ENCODE data around the gene ASAH2. TPM values are rescaled to one million over a fixed set of nuclear protein-coding genes. Genes with fewer than 3 reads are reported as not detected.
A peak's percentile ranks its signal among the peaks of the same experiment; 100 is the strongest.

The ASAH2 gene
- total RNA-seq, 1 experiment from 2014 or later, result 10.7 TPM

GRCh38 chr10:50224330-50224952, 26.9 kb downstream of the ASAH2 start:
- DNase-seq (ENCODE audit: low read depth, low spot score) (peak; percentile 65), ATAC-seq (peak; percentile 99)
- BruUV-seq (replicated peaks), result no TSS peak
- Histone ChIP-seq H3K4me2 (ENCODE audit: low read length) (peak overlapping the region; percentile 26), H3K79me2 (ENCODE audit: insufficient read depth, low read length) (no peaks in the 10 kb centered on the region), H3K27ac (ENCODE audit: low read depth, low read length) (no peak overlapping the region), H3K36me3 (ENCODE audit: control insufficient read depth in 1 of 2, insufficient read depth in 2 of 2, low read length in 2 of 2) (no peaks in the 10 kb centered on the region), H3K4me1 (ENCODE audit: control insufficient read depth in 1 of 2, insufficient read depth in 2 of 2, low read length in 2 of 2) (peaks cover 0 to 5% of the 10 kb centered on the region in 2 experiments; a peak in 1 of 4 replicates), H3K27me3 (ENCODE audit: insufficient read depth, low read length) (no peaks in the 10 kb centered on the region), H3K9me2 (ENCODE audit: insufficient read depth) (no peaks in the 10 kb centered on the region), H3K9me3 (ENCODE audit: control insufficient read depth in 1 of 2, insufficient read depth in 1 of 2, low read depth in 1 of 2, low read length in 2 of 2) (no peaks in the 10 kb centered on the region), H3K9ac (ENCODE audit: low read length) (no peak overlapping the region), H2AFZ (ENCODE audit: low read depth, low read length, poor library complexity, severe bottlenecking) (peak overlapping the region; percentile 89), H4K20me1 (ENCODE audit: insufficient read depth) (no peaks in the 10 kb centered on the region), H3K4me3 (replicated peaks in 1 of 2; ENCODE audit: low read depth in 1 of 2, low read length in 2 of 2) (no peak overlapping the region)
- TF ChIP-seq RAD21 (IDR thresholded peaks at IDR 0.05; ENCODE audit: low read depth) (peak; percentile 81), ZFX (IDR thresholded peaks at IDR 0.05) (no peak), MAX (IDR thresholded peaks at IDR 0.05) (peak; percentile 74), FOSL1 (IDR thresholded peaks at IDR 0.05; ENCODE audit: low read depth) (no peak), CTCF (IDR thresholded peaks at IDR 0.05 in 2 of 3, conservative IDR thresholded peaks at IDR 0.05 in 1 of 3; ENCODE audit: borderline replicate concordance in 1 of 3, insufficient read depth in 1 of 3, low read depth in 2 of 3, low read length in 2 of 3) (peak; percentile 67 to 75 (median 73))
- RAD21 ChIA-PET (ENCODE audit: low non-redundant PET in 1 of 2, low total read pairs in 2 of 2, uncharacterized antibody in 2 of 2, unreplicated experiment in 2 of 2), result no interaction called here
- CTCF ChIA-PET, result interaction anchor here (0.8 to 1.4 kb wide), 4 partner anchors 10 to 817 kb away, joined by 3 to 4 read pairs (median 4); no protein-coding TSS in a partner anchor
- POLR2A ChIA-PET, result no interaction called here
- intact Hi-C loops (cut with micrococcal nuclease), result loop anchor here (1.0 kb wide), 1 partner anchor 630 kb away; no protein-coding TSS in a partner anchor

- CTCF ChIA-PET, result no interaction called here
- BruUV-seq (replicated peaks), result no TSS peak
- POLR2A ChIA-PET, result no interaction called here
- no peak overlapping the region for H2AFZ ChIP-seq (ENCODE audit: low read depth, low read length, poor library complexity, severe bottlenecking)
- H4K20me1 ChIP-seq (ENCODE audit: insufficient read depth), result no peaks in the 10 kb centered on the region
- H3K27me3 ChIP-seq (ENCODE audit: insufficient read depth, low read length), result no peaks in the 10 kb centered on the region
- no peak for TF ChIP-seq POLR2A (IDR thresholded peaks at IDR 0.05; ENCODE audit: borderline replicate concordance, extremely low read depth, insufficient read depth, insufficient read length)
- TF ChIP-seq SRF (IDR thresholded peaks at IDR 0.05; ENCODE audit: low read depth), result no peak
- TF ChIP-seq CEBPB (IDR thresholded peaks at IDR 0.05; ENCODE audit: low read depth), result no peak
- no peak for TF ChIP-seq ZNF274 (IDR thresholded peaks at IDR 0.05; ENCODE audit: low read depth, low read length)
- TF ChIP-seq SP1 (IDR thresholded peaks at IDR 0.05; ENCODE audit: low read depth), result no peak
- no peak for TF ChIP-seq CBX3 (IDR thresholded peaks at IDR 0.05; ENCODE audit: low read depth)
- TF ChIP-seq TCF7L2 (IDR thresholded peaks at IDR 0.05; ENCODE audit: borderline replicate concordance, extremely low read depth, insufficient read depth, insufficient read length), result no peak
- TF ChIP-seq YY1 (IDR thresholded peaks at IDR 0.05; ENCODE audit: extremely low read depth, insufficient replicate concordance, low read depth, low read length), result no peak
- TF ChIP-seq ELF1 (IDR thresholded peaks at IDR 0.05; ENCODE audit: borderline replicate concordance, low read depth), result no peak
- TF ChIP-seq RAD21 (IDR thresholded peaks at IDR 0.05; ENCODE audit: low read depth), result no peak
- H3K9me2 ChIP-seq (ENCODE audit: insufficient read depth), result no peaks in the 10 kb centered on the region
- ATAC-seq (no peak), DNase-seq (ENCODE audit: low read depth, low spot score) (no peak)
- no peak overlapping the region for H3K27ac ChIP-seq (ENCODE audit: low read depth, low read length)
- H3K4me3 ChIP-seq (replicated peaks in 1 of 2; ENCODE audit: low read depth in 1 of 2, low read length in 2 of 2), result no peak overlapping the region
- no peaks in the 10 kb centered on the region for H3K36me3 ChIP-seq (ENCODE audit: control insufficient read depth in 1 of 2, insufficient read depth in 2 of 2, low read length in 2 of 2)
- no peak overlapping the region for H3K4me2 ChIP-seq (ENCODE audit: low read length)
- RAD21 ChIA-PET (ENCODE audit: low non-redundant PET in 1 of 2, low total read pairs in 2 of 2, uncharacterized antibody in 2 of 2, unreplicated experiment in 2 of 2), result no interaction called here
- no peaks in the 10 kb centered on the region for H3K79me2 ChIP-seq (ENCODE audit: insufficient read depth, low read length)
- H3K9me3 ChIP-seq (ENCODE audit: control insufficient read depth in 1 of 2, insufficient read depth in 1 of 2, low read depth in 1 of 2, low read length in 2 of 2), result no peaks in the 10 kb centered on the region
- H3K9ac ChIP-seq (ENCODE audit: low read length), result no peak overlapping the region
- peaks cover 0 to 5% of the 10 kb centered on the region in 2 experiments; a peak in 1 of 4 replicates for H3K4me1 ChIP-seq (ENCODE audit: control insufficient read depth in 1 of 2, insufficient read depth in 2 of 2, low read length in 2 of 2)
- intact Hi-C loops (cut with micrococcal nuclease), result no loop called here
Measured at GRCh38 chr10:50222199-50222598, 29.1 kb downstream of the ASAH2 start.

Data from HCT116 (cell line).